Measurements from ENCODE around the gene PACSIN3.
"Not testable (repeated sequence)": the region's sequence is repeated elsewhere in the genome, so short reads cannot be mapped to it uniquely, and the experiment has no call there.

PACSIN3 gene

DNA sequence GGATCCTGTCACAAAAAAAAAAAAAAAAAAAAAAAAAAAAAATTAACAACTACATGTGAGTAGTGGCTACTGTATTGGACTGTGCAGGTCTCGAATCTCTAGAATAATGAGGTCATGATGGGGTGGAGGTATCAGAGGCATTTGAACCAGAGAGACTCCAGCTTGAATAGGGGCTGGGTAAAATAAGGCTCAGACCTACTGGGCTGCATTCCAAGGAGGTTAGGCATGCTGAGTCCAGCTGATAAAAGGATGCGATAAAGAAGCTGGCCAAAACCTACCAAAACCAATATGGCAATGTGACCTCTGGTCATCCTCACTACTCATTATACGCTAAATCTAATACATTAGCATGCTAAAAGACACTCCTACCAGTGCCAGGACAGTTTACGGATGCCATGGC lies 5.9 kb upstream of the PACSIN3 start:
- H3K27me3 ChIP-seq (ENCODE audit: insufficient read depth, insufficient read length): no peaks in the 10 kb centered on the region
- no peaks in the 10 kb centered on the region for H3K9me3 ChIP-seq (ENCODE audit: insufficient read depth, low read length)
- no peak for DNase-seq (ENCODE audit: low read depth, low spot score)
- no peaks in the 10 kb centered on the region for H3K36me3 ChIP-seq (ENCODE audit: insufficient read depth, insufficient read length, low read length)
- no peak overlapping the region for H3K4me3 ChIP-seq (ENCODE audit: insufficient read length, low read depth)
- no peak for TF ChIP-seq YY1 (IDR thresholded peaks at IDR 0.05; ENCODE audit: insufficient read depth, insufficient read length)
- H3K4me1 ChIP-seq (ENCODE audit: insufficient read depth, insufficient read length): peaks cover 15% of the 10 kb centered on the region
- H3K9ac ChIP-seq (ENCODE audit: insufficient read length, low read depth): no peak overlapping the region

- peaks cover 15% of the 10 kb centered on the region for H3K4me1 ChIP-seq (ENCODE audit: insufficient read depth, insufficient read length)
- not testable (repeated sequence) for H3K27me3 ChIP-seq (ENCODE audit: insufficient read depth, insufficient read length); H3K9me3 ChIP-seq (ENCODE audit: insufficient read depth, low read length); H3K4me3 ChIP-seq (ENCODE audit: insufficient read length, low read depth); H3K36me3 ChIP-seq (ENCODE audit: insufficient read depth, insufficient read length, low read length); DNase-seq (ENCODE audit: low read depth, low spot score); H3K9ac ChIP-seq (ENCODE audit: insufficient read length, low read depth)
Measured at GRCh38 chr11:47191137-47191536, 4.9 kb upstream of the PACSIN3 start.

- Histone ChIP-seq H3K9ac (ENCODE audit: insufficient read length, low read depth) (no peak overlapping the region), H3K27me3 (ENCODE audit: insufficient read depth, insufficient read length) (no peaks in the 10 kb centered on the region), H3K9me3 (ENCODE audit: insufficient read depth, low read length) (no peaks in the 10 kb centered on the region), H3K36me3 (ENCODE audit: insufficient read depth, insufficient read length, low read length) (peaks cover 4% of the 10 kb centered on the region), H3K4me1 (ENCODE audit: insufficient read depth, insufficient read length) (peaks cover 22% of the 10 kb centered on the region), H3K4me3 (ENCODE audit: insufficient read length, low read depth) (no peak overlapping the region)
- TF ChIP-seq SUZ12 (IDR thresholded peaks at IDR 0.05; ENCODE audit: extremely low read depth, insufficient read depth, insufficient read length): no peak
- no peak for TF ChIP-seq ZNF274 (IDR thresholded peaks at IDR 0.05; ENCODE audit: low read depth, low read length)
- TF ChIP-seq YY1 (IDR thresholded peaks at IDR 0.05; ENCODE audit: insufficient read depth, insufficient read length): no peak
- DNase-seq (ENCODE audit: low read depth, low spot score): no peak
Measured at GRCh38 chr11:47189100-47189834, 3.0 kb upstream of the PACSIN3 start.

DNA sequence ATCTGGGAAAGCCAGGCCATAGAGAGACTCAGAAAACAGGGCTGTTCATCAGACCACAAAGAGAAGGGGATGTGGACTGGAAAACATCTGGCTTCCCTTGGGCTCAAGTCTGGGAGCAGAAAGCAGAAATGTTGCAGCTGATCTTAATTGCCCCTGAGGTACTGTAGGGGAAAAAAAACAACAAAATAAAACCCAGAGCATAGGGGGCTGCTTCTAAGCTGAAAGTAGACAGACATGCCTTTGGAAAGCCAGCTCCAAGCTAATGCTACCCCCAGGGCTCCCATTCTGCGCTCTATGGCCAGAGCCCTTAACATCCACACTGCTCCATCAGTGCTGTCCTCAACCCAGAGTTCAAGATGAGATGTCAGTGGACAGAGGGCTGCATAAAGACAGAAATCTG lies 2.0 kb upstream of the PACSIN3 start:
- H3K9me3 ChIP-seq (ENCODE audit: insufficient read depth, low read length): no peaks in the 10 kb centered on the region
- no peak for DNase-seq (ENCODE audit: low read depth, low spot score)
- no peaks in the 10 kb centered on the region for H3K27me3 ChIP-seq (ENCODE audit: insufficient read depth, insufficient read length)
- H3K36me3 ChIP-seq (ENCODE audit: insufficient read depth, insufficient read length, low read length): peaks cover 14% of the 10 kb centered on the region
- H3K4me1 ChIP-seq (ENCODE audit: insufficient read depth, insufficient read length): peaks cover 30% of the 10 kb centered on the region
- H3K4me3 ChIP-seq (ENCODE audit: insufficient read length, low read depth): no peak overlapping the region
- H3K9ac ChIP-seq (ENCODE audit: insufficient read length, low read depth): peak overlapping the region; percentile 94
- TF ChIP-seq YY1 (IDR thresholded peaks at IDR 0.05; ENCODE audit: insufficient read depth, insufficient read length): no peak
- no peak for TF ChIP-seq ZNF274 (IDR thresholded peaks at IDR 0.05; ENCODE audit: low read depth, low read length)
- TF ChIP-seq SUZ12 (IDR thresholded peaks at IDR 0.05; ENCODE audit: extremely low read depth, insufficient read depth, insufficient read length): no peak

GRCh38 chr11:47187723-47188122 lies 1.5 kb upstream of the PACSIN3 start:
- H3K27me3 ChIP-seq (ENCODE audit: insufficient read depth, insufficient read length): no peaks in the 10 kb centered on the region
- H3K4me3 ChIP-seq (ENCODE audit: insufficient read length, low read depth): peak overlapping the region; percentile 65
- H3K4me1 ChIP-seq (ENCODE audit: insufficient read depth, insufficient read length): peaks cover 29% of the 10 kb centered on the region
- H3K36me3 ChIP-seq (ENCODE audit: insufficient read depth, insufficient read length, low read length): peaks cover 19% of the 10 kb centered on the region
- H3K9me3 ChIP-seq (ENCODE audit: insufficient read depth, low read length): no peaks in the 10 kb centered on the region
- no peak for DNase-seq (ENCODE audit: low read depth, low spot score)
- no peak for TF ChIP-seq YY1 (IDR thresholded peaks at IDR 0.05; ENCODE audit: insufficient read depth, insufficient read length)
- TF ChIP-seq ZNF274 (IDR thresholded peaks at IDR 0.05; ENCODE audit: low read depth, low read length): no peak
- no peak for TF ChIP-seq SUZ12 (IDR thresholded peaks at IDR 0.05; ENCODE audit: extremely low read depth, insufficient read depth, insufficient read length)
- H3K9ac ChIP-seq (ENCODE audit: insufficient read length, low read depth): peak overlapping the region; percentile 94

DNA sequence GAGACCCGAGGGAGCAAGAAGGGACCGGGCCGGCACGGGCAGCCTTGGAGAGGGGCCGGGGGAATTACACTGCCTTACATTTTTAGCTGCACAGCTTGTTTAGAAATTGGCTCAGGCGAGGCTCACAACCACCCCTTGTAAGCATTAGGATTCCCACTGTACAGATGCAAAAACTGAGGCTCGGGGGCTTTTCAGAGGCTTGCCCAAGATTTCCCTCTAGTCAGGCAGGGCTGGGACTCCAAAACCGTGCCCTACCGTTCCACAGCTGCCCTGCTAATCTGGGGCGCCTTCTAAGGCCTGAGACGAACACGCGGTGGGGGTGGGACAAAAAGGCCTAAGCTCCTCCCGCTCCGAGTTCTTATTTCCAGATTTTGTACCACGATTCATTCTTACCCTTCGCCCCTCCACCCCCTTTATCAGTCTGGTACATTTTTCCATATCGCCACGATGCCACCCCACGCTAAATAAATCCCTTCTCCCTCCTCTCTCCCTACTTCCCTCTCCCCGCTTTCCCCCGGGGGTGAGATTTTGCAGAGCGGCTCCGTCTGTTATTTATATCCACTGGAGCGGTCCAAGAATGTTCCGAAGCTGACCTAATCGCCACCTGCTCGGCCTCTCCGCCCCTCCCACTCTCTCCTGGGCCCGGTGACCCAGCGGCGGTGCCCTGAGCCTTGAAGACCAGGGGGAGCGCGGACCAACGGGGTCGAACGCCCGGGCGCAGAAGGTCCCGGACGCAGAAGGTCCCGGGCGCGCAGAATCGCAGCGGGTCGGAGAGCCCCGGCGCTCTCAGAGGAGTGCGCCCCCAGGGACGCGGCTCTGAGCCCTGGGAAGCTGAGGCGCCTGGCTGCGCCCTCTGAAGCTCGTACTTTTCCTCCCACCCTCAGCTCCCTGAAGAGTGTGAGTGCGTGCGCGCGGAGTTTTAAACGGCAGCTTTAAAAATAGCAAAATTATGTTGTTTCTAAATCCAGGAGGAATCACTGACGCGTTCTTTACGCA lies 764 bp upstream of the PACSIN3 start:
- Histone ChIP-seq H3K9me3 (ENCODE audit: insufficient read depth, low read length) (no peaks in the 10 kb centered on the region), H3K4me1 (ENCODE audit: insufficient read depth, insufficient read length) (peaks cover 27% of the 10 kb centered on the region), H3K27me3 (ENCODE audit: insufficient read depth, insufficient read length) (no peaks in the 10 kb centered on the region), H3K36me3 (ENCODE audit: insufficient read depth, insufficient read length, low read length) (peaks cover 26% of the 10 kb centered on the region), H3K4me3 (ENCODE audit: insufficient read length, low read depth) (peak overlapping the region; percentile 65), H3K9ac (ENCODE audit: insufficient read length, low read depth) (peak overlapping the region; percentile 94)
- no peak for DNase-seq (ENCODE audit: low read depth, low spot score)
- TF ChIP-seq SUZ12 (IDR thresholded peaks at IDR 0.05; ENCODE audit: extremely low read depth, insufficient read depth, insufficient read length) (no peak), ZNF274 (IDR thresholded peaks at IDR 0.05; ENCODE audit: low read depth, low read length) (no peak), YY1 (IDR thresholded peaks at IDR 0.05; ENCODE audit: insufficient read depth, insufficient read length) (no peak)

DNA sequence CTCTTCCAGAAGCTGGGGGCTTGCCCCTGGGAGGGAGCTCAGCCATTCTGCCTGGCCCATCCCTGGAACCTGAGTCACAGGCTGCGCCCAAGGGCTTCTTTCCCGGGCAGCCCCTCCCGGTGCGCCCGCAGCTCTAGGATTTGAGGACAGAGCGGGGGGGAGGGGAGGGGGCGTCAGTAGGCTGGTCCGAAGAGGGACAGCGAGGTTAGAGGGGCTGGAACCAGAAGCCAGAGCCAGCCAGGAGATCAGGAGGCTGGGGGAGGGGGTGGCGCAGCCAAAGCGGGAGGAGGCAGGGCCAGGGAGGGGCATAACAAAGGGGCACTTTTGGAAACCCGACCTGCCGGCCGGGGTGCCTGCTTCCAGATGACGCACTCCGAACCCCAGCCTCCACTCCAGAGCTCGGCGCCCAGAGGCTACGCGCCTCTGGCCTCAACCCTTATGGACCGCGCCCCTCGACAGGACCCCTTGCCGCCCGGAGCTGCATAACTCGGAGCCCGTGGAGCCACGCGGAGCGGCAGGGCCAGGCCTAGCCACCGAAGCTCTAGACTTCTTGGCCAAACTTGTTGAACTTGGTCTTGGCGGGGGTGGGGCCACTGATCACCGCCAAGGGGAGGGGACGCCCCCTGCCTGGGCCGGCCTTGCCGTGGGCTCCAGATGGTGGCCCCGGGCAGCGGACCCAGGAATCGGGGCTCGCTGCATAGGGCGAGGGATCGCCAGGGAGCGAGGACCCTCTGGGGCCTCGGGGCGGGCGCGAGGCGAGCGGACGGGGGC lies 744 bp downstream of the PACSIN3 start:
- H3K4me1 ChIP-seq (ENCODE audit: insufficient read depth, insufficient read length): peaks cover 25% of the 10 kb centered on the region
- no peak for TF ChIP-seq YY1 (IDR thresholded peaks at IDR 0.05; ENCODE audit: insufficient read depth, insufficient read length)
- TF ChIP-seq SUZ12 (IDR thresholded peaks at IDR 0.05; ENCODE audit: extremely low read depth, insufficient read depth, insufficient read length): no peak
- no peak for TF ChIP-seq ZNF274 (IDR thresholded peaks at IDR 0.05; ENCODE audit: low read depth, low read length)

More for the DNA sequence above, 744 bp downstream of the PACSIN3 start:
- H3K9me3 ChIP-seq (ENCODE audit: insufficient read depth, low read length): no peaks in the 10 kb centered on the region
- H3K9ac ChIP-seq (ENCODE audit: insufficient read length, low read depth): peak overlapping the region; percentile 95
- peaks cover 32% of the 10 kb centered on the region for H3K36me3 ChIP-seq (ENCODE audit: insufficient read depth, insufficient read length, low read length)
- no peaks in the 10 kb centered on the region for H3K27me3 ChIP-seq (ENCODE audit: insufficient read depth, insufficient read length)
- peak overlapping the region; percentile 80 for H3K4me3 ChIP-seq (ENCODE audit: insufficient read length, low read depth)
- no peak for DNase-seq (ENCODE audit: low read depth, low spot score)
